ENCODE results near the gene ZC3HAV1. TPM values are rescaled to one million over a fixed set of nuclear protein-coding genes. Genes with fewer than 3 reads are reported as not detected.
A peak's percentile ranks its signal among the peaks of the same experiment; 100 is the strongest.

ZC3HAV1 gene
- total RNA-seq, 2 experiments from 2014 or later, result 110 to 120 TPM

- Mint-ChIP-seq H3K4me3 (no peak overlapping the region), H3K4me1 (peaks cover 79% of the 10 kb centered on the region), H3K27ac (peak overlapping the region; percentile 58), H3K36me3 (ENCODE audit: low read depth) (peaks cover 81% of the 10 kb centered on the region), H3K27me3 (no peaks in the 10 kb centered on the region), H3K9me3 (ENCODE audit: low read depth) (no peaks in the 10 kb centered on the region)
- intact Hi-C loops (cut with DNase I, micrococcal nuclease), result loop anchor here (1.0 to 10.0 kb wide), 3 partner anchors 59 to 191 kb away; no protein-coding TSS in a partner anchor
- POLR2A ChIA-PET, result no interaction called here
- CTCF ChIA-PET, result interaction anchor here (0.7 to 3.4 kb wide), 23 partner anchors 8 to 318 kb away, joined by 3 to 41 read pairs (median 7); no protein-coding TSS in a partner anchor
- DNase-seq, result no peak
- ATAC-seq, result no peak
These were observed 33.4 kb downstream of the ZC3HAV1 start for GRCh38 chr7:139075871-139076686.

- Mint-ChIP-seq H3K27ac (peak overlapping the region; percentile 76), H3K4me3 (peak overlapping the region; percentile 24), H3K9me3 (ENCODE audit: low read depth) (no peaks in the 10 kb centered on the region), H3K36me3 (ENCODE audit: low read depth) (peaks cover 72% of the 10 kb centered on the region), H3K27me3 (no peaks in the 10 kb centered on the region), H3K4me1 (peaks cover 70% of the 10 kb centered on the region)
- ATAC-seq (peak; percentile 79), DNase-seq (peak; percentile 77)
- ChIA-PET POLR2A (interaction anchor here (0.6 kb wide), 2 partner anchors 12 to 14 kb away, joined by 3 read pairs; no protein-coding TSS in a partner anchor), CTCF (interaction anchor here (0.6 to 3.4 kb wide), 39 partner anchors 9 to 319 kb away, joined by 3 to 41 read pairs (median 5); a partner anchor contains a TSS)
- intact Hi-C loops (cut with DNase I, micrococcal nuclease), result loop anchor here (1.0 to 10.0 kb wide), 3 partner anchors 58 to 190 kb away; no protein-coding TSS in a partner anchor
These were observed 34.4 kb downstream of the ZC3HAV1 start for GRCh38 chr7:139075031-139075652.

- no peak for DNase-seq
- Mint-ChIP-seq H3K27ac (peak overlapping the region; percentile 89), H3K4me3 (peak overlapping the region; percentile 33), H3K9me3 (ENCODE audit: low read depth) (no peaks in the 10 kb centered on the region), H3K36me3 (ENCODE audit: low read depth) (peaks cover 69% of the 10 kb centered on the region), H3K4me1 (peaks cover 53% of the 10 kb centered on the region), H3K27me3 (no peaks in the 10 kb centered on the region)
- intact Hi-C loops (cut with DNase I, micrococcal nuclease), result loop anchor here in 1 of 2 experiments (5.0 to 10.0 kb wide), 2 partner anchors 35 to 188 kb away; partner anchors contain the start of gene ZC3HAV1
- no peak for ATAC-seq
- CTCF ChIA-PET, result interaction anchor here (0.7 to 5.1 kb wide), 6 partner anchors 9 to 365 kb away, joined by 3 to 41 read pairs (median 4); no protein-coding TSS in a partner anchor
- POLR2A ChIA-PET, result interaction anchor here (0.6 kb wide), 1 partner anchor 328 kb away, joined by 9 read pairs; no protein-coding TSS in a partner anchor
These were observed 36.7 kb downstream of the ZC3HAV1 start for GRCh38 chr7:139072796-139073195.

GRCh38 chr7:139071680-139072079 is 37.8 kb downstream of the ZC3HAV1 start:
- peak overlapping the region; percentile 89 for H3K27ac Mint-ChIP-seq
- no peaks in the 10 kb centered on the region for H3K27me3 Mint-ChIP-seq
- POLR2A ChIA-PET, result no interaction called here
- peak overlapping the region; percentile 33 for H3K4me3 Mint-ChIP-seq
- intact Hi-C loops (cut with DNase I, micrococcal nuclease), result loop anchor here in 1 of 2 experiments (5.0 to 10.0 kb wide), 2 partner anchors 36 to 187 kb away; partner anchors contain the start of gene ZC3HAV1
- no peaks in the 10 kb centered on the region for H3K9me3 Mint-ChIP-seq (ENCODE audit: low read depth)
- ATAC-seq (no peak), DNase-seq (no peak)
- H3K36me3 Mint-ChIP-seq (ENCODE audit: low read depth), result peaks cover 70% of the 10 kb centered on the region
- CTCF ChIA-PET, result interaction anchor here (0.7 to 5.1 kb wide), 5 partner anchors 12 to 339 kb away, joined by 3 to 27 read pairs (median 5); no protein-coding TSS in a partner anchor
- H3K4me1 Mint-ChIP-seq, result peaks cover 51% of the 10 kb centered on the region

- ChIA-PET CTCF (interaction anchor here (0.7 to 5.1 kb wide), 7 partner anchors 9 to 60 kb away, joined by 3 to 27 read pairs (median 4); no protein-coding TSS in a partner anchor), POLR2A (interaction anchor here (0.7 kb wide), 1 partner anchor 27 kb away, joined by 3 read pairs; no protein-coding TSS in a partner anchor)
- H3K27me3 Mint-ChIP-seq, result no peaks in the 10 kb centered on the region
- DNase-seq (peak; percentile 41), ATAC-seq (peak; percentile 38)
- no peaks in the 10 kb centered on the region for H3K9me3 Mint-ChIP-seq (ENCODE audit: low read depth)
- H3K4me1 Mint-ChIP-seq, result peaks cover 54% of the 10 kb centered on the region
- peaks cover 82% of the 10 kb centered on the region for H3K36me3 Mint-ChIP-seq (ENCODE audit: low read depth)
- peak overlapping the region; percentile 73 for H3K27ac Mint-ChIP-seq
- intact Hi-C loops (cut with DNase I, micrococcal nuclease), result no loop called here
- H3K4me3 Mint-ChIP-seq, result no peak overlapping the region
These were observed 40.7 kb downstream of the ZC3HAV1 start for GRCh38 chr7:139068544-139069399.

- intact Hi-C loops (cut with DNase I, micrococcal nuclease), result no loop called here
- DNase-seq (no peak), ATAC-seq (peak; percentile 6)
- Mint-ChIP-seq H3K4me3 (no peak overlapping the region), H3K27ac (peak overlapping the region; percentile 40), H3K9me3 (ENCODE audit: low read depth) (no peaks in the 10 kb centered on the region), H3K36me3 (ENCODE audit: low read depth) (peaks cover 77% of the 10 kb centered on the region), H3K4me1 (peaks cover 50% of the 10 kb centered on the region), H3K27me3 (no peaks in the 10 kb centered on the region)
- CTCF ChIA-PET, result interaction anchor here (0.6 to 4.9 kb wide), 3 partner anchors 9 to 176 kb away, joined by 4 to 36 read pairs (median 4); no protein-coding TSS in a partner anchor
- POLR2A ChIA-PET, result no interaction called here
These were observed 43.2 kb downstream of the ZC3HAV1 start for GRCh38 chr7:139066315-139066714.

- peaks cover 59% of the 10 kb centered on the region for H3K4me1 Mint-ChIP-seq
- ATAC-seq (no peak), DNase-seq (no peak)
- peak overlapping the region; percentile 7 for H3K4me3 Mint-ChIP-seq
- H3K27ac Mint-ChIP-seq, result peak overlapping the region; percentile 33
- no peaks in the 10 kb centered on the region for H3K27me3 Mint-ChIP-seq
- intact Hi-C loops (cut with DNase I, micrococcal nuclease), result no loop called here
- POLR2A ChIA-PET, result no interaction called here
- peaks cover 85% of the 10 kb centered on the region for H3K36me3 Mint-ChIP-seq (ENCODE audit: low read depth)
- CTCF ChIA-PET, result interaction anchor here (1.2 to 4.9 kb wide), 2 partner anchors 10 to 179 kb away, joined by 3 to 36 read pairs; no protein-coding TSS in a partner anchor
- H3K9me3 Mint-ChIP-seq (ENCODE audit: low read depth), result no peaks in the 10 kb centered on the region
These were observed 44.2 kb downstream of the ZC3HAV1 start for GRCh38 chr7:139065323-139065722.

- intact Hi-C loops (cut with DNase I, micrococcal nuclease), result no loop called here
- Mint-ChIP-seq H3K4me3 (no peak overlapping the region), H3K27me3 (no peaks in the 10 kb centered on the region)
These were observed 48.1 kb downstream of the ZC3HAV1 start for GRCh38 chr7:139061416-139061815.

GRCh38 chr7:139060695-139061237 is 48.8 kb downstream of the ZC3HAV1 start:
- intact Hi-C loops (cut with DNase I, micrococcal nuclease), result no loop called here
- DNase-seq (no peak), ATAC-seq (no peak)
- CTCF ChIA-PET, result interaction anchor here (0.9 to 4.1 kb wide), 7 partner anchors 10 to 42 kb away, joined by 3 to 27 read pairs (median 4); no protein-coding TSS in a partner anchor
- no peaks in the 10 kb centered on the region for H3K9me3 Mint-ChIP-seq (ENCODE audit: low read depth)
- peak overlapping the region; percentile 87 for H3K27ac Mint-ChIP-seq
- H3K36me3 Mint-ChIP-seq (ENCODE audit: low read depth), result peaks cover 76% of the 10 kb centered on the region
- no peak overlapping the region for H3K4me3 Mint-ChIP-seq
- POLR2A ChIA-PET, result interaction anchor here (1.0 kb wide), 1 partner anchor 14 kb away, joined by 3 read pairs; no protein-coding TSS in a partner anchor
- no peaks in the 10 kb centered on the region for H3K27me3 Mint-ChIP-seq
- peaks cover 76% of the 10 kb centered on the region for H3K4me1 Mint-ChIP-seq

More at GRCh38 chr7:139061416-139061815, 48.1 kb downstream of the ZC3HAV1 start:
- ATAC-seq, result peak; percentile 50
- H3K36me3 Mint-ChIP-seq (ENCODE audit: low read depth), result peaks cover 77% of the 10 kb centered on the region
- peak overlapping the region; percentile 87 for H3K27ac Mint-ChIP-seq
- DNase-seq, result no peak
- CTCF ChIA-PET, result interaction anchor here (0.9 to 4.1 kb wide), 5 partner anchors 10 to 42 kb away, joined by 3 to 27 read pairs (median 4); no protein-coding TSS in a partner anchor
- POLR2A ChIA-PET, result interaction anchor here (1.0 kb wide), 1 partner anchor 14 kb away, joined by 3 read pairs; no protein-coding TSS in a partner anchor
- H3K9me3 Mint-ChIP-seq (ENCODE audit: low read depth), result no peaks in the 10 kb centered on the region
- H3K4me1 Mint-ChIP-seq, result peaks cover 76% of the 10 kb centered on the region

- intact Hi-C loops (cut with DNase I, micrococcal nuclease), result loop anchor here in 1 of 2 experiments (2.0 kb wide), 1 partner anchor 15 kb away; no protein-coding TSS in a partner anchor
- peaks cover 75% of the 10 kb centered on the region for H3K36me3 Mint-ChIP-seq (ENCODE audit: low read depth)
- H3K27me3 Mint-ChIP-seq, result no peaks in the 10 kb centered on the region
These were observed 49.6 kb downstream of the ZC3HAV1 start for GRCh38 chr7:139059905-139060304.

More at GRCh38 chr7:139059905-139060304, 49.6 kb downstream of the ZC3HAV1 start:
- peak overlapping the region; percentile 87 for H3K27ac Mint-ChIP-seq
- peaks cover 73% of the 10 kb centered on the region for H3K4me1 Mint-ChIP-seq
- ChIA-PET POLR2A (interaction anchor here (1.0 kb wide), 1 partner anchor 35 kb away, joined by 6 read pairs; no protein-coding TSS in a partner anchor), CTCF (interaction anchor here (1.1 to 4.1 kb wide), 5 partner anchors 11 to 42 kb away, joined by 3 to 27 read pairs (median 4); no protein-coding TSS in a partner anchor)
- ATAC-seq (no peak), DNase-seq (no peak)
- no peak overlapping the region for H3K4me3 Mint-ChIP-seq
- no peaks in the 10 kb centered on the region for H3K9me3 Mint-ChIP-seq (ENCODE audit: low read depth)

Measured in activated CD4-positive, alpha-beta T cell treated with anti-CD3 and anti-CD28 coated beads for 36 hours (primary cell).